Measurements from ENCODE around the gene SPATA13. TPM values are rescaled to one million over a fixed set of nuclear protein-coding genes. Genes with fewer than 3 reads are reported as not detected.

SPATA13 gene
- total RNA-seq, 2 donors from 2014 or later, result 19.4 to 24.8 TPM

GRCh38 chr13:24167666-24168391, 7.3 kb downstream of the SPATA13 start:
- peaks cover 18% of the 10 kb centered on the region for H3K36me3 Mint-ChIP-seq (ENCODE audit: low read depth)
- H3K4me1 Mint-ChIP-seq, result no peaks in the 10 kb centered on the region

DNA sequence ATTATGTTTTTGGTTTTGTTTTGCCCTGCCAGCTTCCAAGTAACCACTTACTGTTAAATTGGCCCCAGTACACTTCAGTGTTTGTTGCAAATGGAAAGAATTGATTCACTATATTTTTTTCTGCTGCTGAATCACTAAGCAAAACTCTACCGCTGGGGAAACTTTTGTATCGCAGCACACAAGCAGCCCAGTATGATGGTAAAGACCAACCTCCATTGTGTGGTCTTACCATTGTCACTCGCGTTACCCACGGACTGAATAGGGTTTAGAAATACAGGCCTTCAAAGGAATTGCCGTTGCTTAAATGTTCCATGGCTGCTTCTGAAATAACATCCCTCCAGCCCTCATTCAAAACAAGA, 7.9 kb downstream of the SPATA13 start:
- H3K9ac ChIP-seq (ENCODE audit: extremely low read depth, low read length, poor library complexity, severe bottlenecking), result no peak overlapping the region
- DNase-seq, result peak; percentile 22
- H3K4me1 Mint-ChIP-seq, result no peaks in the 10 kb centered on the region
- no peaks in the 10 kb centered on the region for H3K9me3 Mint-ChIP-seq
- WGBS, 2 experiments (ENCODE audit: insufficient coverage in 1 of 2, insufficient read length in 1 of 2), result 47 to 78% methylated on average over 5 to 6 of the region's 6 CpGs
- peak overlapping the region; percentile 78 for H3K27ac ChIP-seq (ENCODE audit: low read depth, low read length)
- no peaks in the 10 kb centered on the region for H3K27me3 ChIP-seq (ENCODE audit: control insufficient read depth, insufficient read depth, low read length, poor library complexity, severe bottlenecking)
- no peaks in the 10 kb centered on the region for H3K4me1 ChIP-seq (ENCODE audit: control insufficient read depth, insufficient read depth, low read length)
- no peaks in the 10 kb centered on the region for H3K36me3 ChIP-seq (ENCODE audit: control insufficient read depth, insufficient read depth, low read length)
- H3K36me3 Mint-ChIP-seq (ENCODE audit: low read depth), result peaks cover 18% of the 10 kb centered on the region
- TF ChIP-seq, protein P1, sequence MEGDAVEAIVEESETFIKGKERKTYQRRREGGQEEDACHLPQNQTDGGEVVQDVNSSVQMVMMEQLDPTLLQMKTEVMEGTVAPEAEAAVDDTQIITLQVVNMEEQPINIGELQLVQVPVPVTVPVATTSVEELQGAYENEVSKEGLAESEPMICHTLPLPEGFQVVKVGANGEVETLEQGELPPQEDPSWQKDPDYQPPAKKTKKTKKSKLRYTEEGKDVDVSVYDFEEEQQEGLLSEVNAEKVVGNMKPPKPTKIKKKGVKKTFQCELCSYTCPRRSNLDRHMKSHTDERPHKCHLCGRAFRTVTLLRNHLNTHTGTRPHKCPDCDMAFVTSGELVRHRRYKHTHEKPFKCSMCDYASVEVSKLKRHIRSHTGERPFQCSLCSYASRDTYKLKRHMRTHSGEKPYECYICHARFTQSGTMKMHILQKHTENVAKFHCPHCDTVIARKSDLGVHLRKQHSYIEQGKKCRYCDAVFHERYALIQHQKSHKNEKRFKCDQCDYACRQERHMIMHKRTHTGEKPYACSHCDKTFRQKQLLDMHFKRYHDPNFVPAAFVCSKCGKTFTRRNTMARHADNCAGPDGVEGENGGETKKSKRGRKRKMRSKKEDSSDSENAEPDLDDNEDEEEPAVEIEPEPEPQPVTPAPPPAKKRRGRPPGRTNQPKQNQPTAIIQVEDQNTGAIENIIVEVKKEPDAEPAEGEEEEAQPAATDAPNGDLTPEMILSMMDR (conservative IDR thresholded peaks at IDR 0.05), result no peak
- H3K9me3 ChIP-seq (ENCODE audit: control insufficient read depth, low read length), result no peaks in the 10 kb centered on the region
- no peaks in the 10 kb centered on the region for H3K27me3 Mint-ChIP-seq (ENCODE audit: insufficient read depth)
- no peak overlapping the region for H3K4me3 ChIP-seq (ENCODE audit: low read length)
- H3K27ac Mint-ChIP-seq, result no peak overlapping the region
- H3K4me3 Mint-ChIP-seq, result no peak overlapping the region

More at GRCh38 chr13:24167666-24168391, 7.3 kb downstream of the SPATA13 start:
- peak overlapping the region; percentile 78 for H3K27ac ChIP-seq (ENCODE audit: low read depth, low read length)
- Mint-ChIP-seq H3K4me3 (no peak overlapping the region), H3K27ac (no peak overlapping the region), H3K9me3 (no peaks in the 10 kb centered on the region), H3K27me3 (ENCODE audit: insufficient read depth) (no peaks in the 10 kb centered on the region)
- H3K4me3 ChIP-seq (ENCODE audit: low read length), result no peak overlapping the region
- H3K36me3 ChIP-seq (ENCODE audit: control insufficient read depth, insufficient read depth, low read length), result no peaks in the 10 kb centered on the region
- peak; percentile 2 for DNase-seq
- H3K9ac ChIP-seq (ENCODE audit: extremely low read depth, low read length, poor library complexity, severe bottlenecking), result no peak overlapping the region
- H3K27me3 ChIP-seq (ENCODE audit: control insufficient read depth, insufficient read depth, low read length, poor library complexity, severe bottlenecking), result no peaks in the 10 kb centered on the region
- no peaks in the 10 kb centered on the region for H3K9me3 ChIP-seq (ENCODE audit: control insufficient read depth, low read length)
- TF ChIP-seq, protein P1 (conservative IDR thresholded peaks at IDR 0.05), result no peak
- no peaks in the 10 kb centered on the region for H3K4me1 ChIP-seq (ENCODE audit: control insufficient read depth, insufficient read depth, low read length)
- WGBS, 2 experiments (ENCODE audit: insufficient coverage in 1 of 2, insufficient read length in 1 of 2), result 92 to 97% methylated on average over 5 to 6 of the region's 6 CpGs

DNA sequence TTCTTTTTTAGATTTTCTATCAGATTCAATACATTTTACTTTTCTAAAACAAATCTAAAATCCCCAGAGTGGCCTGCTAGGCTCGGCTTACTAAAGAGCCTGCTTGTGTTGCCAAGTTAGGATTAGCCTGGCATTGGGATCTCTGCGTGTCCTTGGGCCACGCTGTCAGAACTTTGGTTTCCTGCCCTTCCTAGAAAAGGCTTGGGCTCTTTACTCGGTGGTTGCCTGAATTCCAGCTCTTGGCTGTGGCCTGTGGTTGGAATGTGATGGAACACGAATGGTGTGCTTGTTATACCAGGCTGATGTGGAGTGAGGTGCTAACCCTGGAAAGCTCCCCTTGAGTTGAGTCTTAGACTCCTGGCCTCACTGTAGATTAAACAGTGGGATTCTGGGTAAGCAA, 8.5 kb downstream of the SPATA13 start:
- H3K9ac ChIP-seq (ENCODE audit: extremely low read depth, low read length, poor library complexity, severe bottlenecking), result no peak overlapping the region
- H3K27me3 ChIP-seq (ENCODE audit: control insufficient read depth, insufficient read depth, low read length, poor library complexity, severe bottlenecking), result no peaks in the 10 kb centered on the region
- H3K9me3 ChIP-seq (ENCODE audit: control insufficient read depth, low read length), result no peaks in the 10 kb centered on the region
- no peak overlapping the region for H3K27ac Mint-ChIP-seq
- H3K36me3 ChIP-seq (ENCODE audit: control insufficient read depth, insufficient read depth, low read length), result no peaks in the 10 kb centered on the region
- H3K4me1 Mint-ChIP-seq, result no peaks in the 10 kb centered on the region
- H3K27me3 Mint-ChIP-seq (ENCODE audit: insufficient read depth), result no peaks in the 10 kb centered on the region
- no peak overlapping the region for H3K27ac ChIP-seq (ENCODE audit: low read depth, low read length)
- H3K4me3 ChIP-seq (ENCODE audit: low read length), result no peak overlapping the region
- no peaks in the 10 kb centered on the region for H3K4me1 ChIP-seq (ENCODE audit: control insufficient read depth, insufficient read depth, low read length)
- DNase-seq, result peak; percentile 42
- TF ChIP-seq, protein P1 (conservative IDR thresholded peaks at IDR 0.05), result no peak
- H3K4me3 Mint-ChIP-seq, result no peak overlapping the region
- H3K36me3 Mint-ChIP-seq (ENCODE audit: low read depth), result peaks cover 18% of the 10 kb centered on the region
- H3K9me3 Mint-ChIP-seq, result no peaks in the 10 kb centered on the region
- WGBS, 2 experiments (ENCODE audit: insufficient coverage in 1 of 2, insufficient read length in 1 of 2), result 92 to 97% methylated on average over 4 to 5 of the region's 5 CpGs

All from endodermal cell (in vitro differentiated cells).